GM19395 (cell line): ENCODE data around the gene STK26.
"Not testable (repeated sequence)": the region's sequence is repeated elsewhere in the genome, so short reads cannot be mapped to it uniquely, and the experiment has no call there.

ENCODE experiments used
- ATAC-seq: cut with Tn5 transposase; IDR thresholded peaks from one replicate; pipeline ENCODE4 v1.9.1; 2021; ENCODE audit warnings: mild to moderate bottlenecking, moderate library complexity; ENCODE audit not compliant: unreplicated experiment

Gene STK26

DNA sequence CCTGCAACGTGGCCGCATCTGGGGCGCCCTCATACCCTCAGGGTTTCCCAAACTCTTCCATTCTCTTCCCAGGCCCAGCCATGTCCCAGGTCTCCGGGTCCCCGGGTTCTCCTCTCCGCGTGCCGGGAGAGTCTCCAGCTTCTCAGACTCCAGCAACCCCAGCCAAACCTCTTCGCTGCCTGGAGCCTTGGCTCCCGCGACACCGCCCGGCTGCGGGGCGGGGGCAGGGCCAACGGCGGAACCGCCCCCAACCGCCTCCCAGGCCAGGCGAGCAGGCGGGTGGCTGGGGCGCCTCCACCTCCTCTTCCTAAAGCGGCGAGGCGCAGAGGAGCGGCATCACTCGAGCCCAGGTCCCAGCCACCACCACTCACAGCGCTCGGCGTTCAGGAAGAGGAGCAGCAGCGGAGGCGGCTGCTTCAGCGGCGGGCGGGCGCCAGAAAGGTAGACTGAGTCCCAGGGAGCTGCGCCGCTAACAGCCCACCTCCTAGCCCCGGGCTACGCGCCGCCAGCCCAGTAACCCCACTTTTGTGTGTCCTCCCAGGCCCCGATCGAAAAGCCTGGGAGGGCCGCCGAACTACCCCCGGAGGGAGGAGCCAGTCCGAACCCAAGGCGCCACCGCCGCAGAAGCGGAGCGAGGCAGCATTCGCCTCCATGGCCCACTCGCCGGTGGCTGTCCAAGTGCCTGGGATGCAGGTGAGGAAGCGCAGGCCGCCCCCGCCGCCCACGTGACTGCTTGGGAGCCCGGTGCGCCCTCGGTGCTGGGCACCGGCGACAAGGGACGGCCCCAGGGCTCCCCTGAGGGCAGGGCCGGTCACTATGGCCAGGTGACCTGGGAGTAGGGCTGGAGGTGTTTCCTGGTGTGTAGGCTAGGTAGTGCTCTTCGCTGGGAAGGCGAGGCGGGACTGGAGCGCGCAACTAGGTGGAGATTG is at the start of gene STK26:
STK26 (plus strand) TSS at position 336 of the 929 bp plus-strand sequence; CDS start at position 652, 316 bp downstream.
- peak; percentile 71 for ATAC-seq

DNA sequence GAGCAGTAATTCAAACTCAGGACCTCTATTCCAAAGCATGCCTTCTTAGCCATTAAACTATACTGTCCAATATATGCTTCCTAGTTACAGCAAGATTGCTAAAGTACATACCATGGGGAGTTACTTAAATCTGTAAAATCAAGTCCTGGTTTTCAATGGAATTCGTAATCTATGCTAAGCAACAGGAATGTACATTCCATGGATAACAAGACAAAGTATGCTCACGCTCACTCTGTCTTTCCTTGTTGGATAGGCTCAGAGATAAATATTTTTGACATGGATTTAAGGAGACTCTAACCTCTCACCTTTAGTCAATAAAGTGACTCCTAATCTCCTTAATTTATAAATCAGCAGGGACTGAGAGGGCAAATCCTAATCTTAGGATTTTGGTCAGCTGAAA is 47.3 kb upstream of the STK26 start:
- no peak for ATAC-seq

DNA sequence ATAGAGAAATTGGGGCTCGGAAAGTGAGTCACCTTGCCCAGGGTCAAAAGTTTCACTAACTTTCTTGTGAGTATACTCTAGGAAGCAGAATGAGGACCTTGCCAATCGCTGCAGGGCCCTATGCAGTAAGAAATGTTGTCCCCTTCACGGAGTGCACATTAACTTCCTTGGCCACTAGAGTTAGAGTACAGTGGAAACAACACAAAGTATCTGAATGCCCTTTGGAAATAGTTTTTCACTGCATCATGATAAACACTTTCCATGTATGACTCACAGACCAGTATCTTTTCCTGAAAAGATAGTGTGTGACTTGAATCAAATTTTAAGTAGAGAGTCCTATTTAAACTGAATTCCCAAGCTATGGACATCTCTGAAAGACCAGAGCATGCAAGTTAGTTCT is 45.5 kb upstream of the STK26 start:
- no peak for ATAC-seq

DNA sequence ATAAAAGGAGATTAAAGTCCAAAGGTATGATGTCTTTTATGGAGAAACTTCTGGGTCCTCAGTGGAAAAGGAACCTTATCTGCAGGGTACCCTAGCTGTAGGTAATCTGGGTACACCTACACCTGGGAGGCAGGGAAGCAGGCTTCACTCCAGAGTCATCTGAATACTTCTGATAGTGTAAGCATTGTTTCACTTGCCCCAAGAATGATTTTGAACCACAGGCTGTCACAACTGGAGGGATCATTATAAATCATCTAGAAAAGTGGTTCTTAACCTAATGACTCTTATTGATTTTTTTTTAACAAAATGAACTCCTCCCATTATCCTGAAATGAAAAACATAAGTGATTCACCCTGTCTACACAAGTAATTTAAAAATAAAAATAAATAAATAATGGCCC is 44.0 kb upstream of the STK26 start:
- no peak for ATAC-seq

DNA sequence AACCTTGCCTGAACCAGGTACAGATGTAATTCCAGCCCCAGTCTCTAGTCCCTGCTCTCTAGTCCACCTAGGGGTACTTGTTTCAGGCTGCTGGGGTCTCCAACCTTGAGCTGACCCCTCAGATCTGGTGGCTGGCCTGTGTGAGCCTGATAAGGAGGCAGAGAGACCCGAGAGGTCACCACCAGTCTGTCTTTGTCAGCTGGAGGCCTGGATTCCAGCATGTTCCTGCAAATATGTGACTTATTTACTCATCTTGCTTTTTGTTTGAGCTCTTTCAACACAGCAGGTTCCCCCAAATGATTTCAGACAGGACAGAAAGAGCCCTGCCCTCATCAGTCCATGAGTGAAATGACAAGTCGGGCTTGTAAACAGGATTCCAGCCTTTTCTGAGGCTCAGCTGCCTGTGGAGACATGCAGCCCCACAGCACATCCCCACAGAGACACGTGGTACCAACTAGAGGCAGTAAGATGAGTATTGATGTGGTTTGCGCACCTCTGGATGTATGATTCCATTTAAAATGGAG is 37.5 kb upstream of the STK26 start:
- no peak for ATAC-seq

DNA sequence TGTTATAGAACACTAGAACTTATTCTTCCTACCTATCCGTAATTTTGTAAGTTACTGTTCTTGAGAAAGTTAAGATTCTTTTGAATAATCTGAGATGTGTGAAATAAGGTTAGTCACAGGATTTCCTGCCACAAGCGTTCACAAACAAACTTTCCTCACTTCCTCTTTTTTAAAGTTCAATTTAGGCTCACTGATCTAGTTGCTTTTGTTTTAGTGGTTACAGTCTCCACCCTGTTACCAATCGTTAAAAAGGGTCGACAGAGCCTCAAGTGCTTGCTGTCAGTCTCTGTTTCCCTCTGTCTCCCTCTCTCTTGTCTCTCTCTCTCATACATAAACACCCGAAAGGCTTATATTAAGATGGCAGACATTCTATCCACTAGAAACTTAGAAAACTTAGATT is 35.9 kb upstream of the STK26 start:
- peak; percentile 98 for ATAC-seq

DNA sequence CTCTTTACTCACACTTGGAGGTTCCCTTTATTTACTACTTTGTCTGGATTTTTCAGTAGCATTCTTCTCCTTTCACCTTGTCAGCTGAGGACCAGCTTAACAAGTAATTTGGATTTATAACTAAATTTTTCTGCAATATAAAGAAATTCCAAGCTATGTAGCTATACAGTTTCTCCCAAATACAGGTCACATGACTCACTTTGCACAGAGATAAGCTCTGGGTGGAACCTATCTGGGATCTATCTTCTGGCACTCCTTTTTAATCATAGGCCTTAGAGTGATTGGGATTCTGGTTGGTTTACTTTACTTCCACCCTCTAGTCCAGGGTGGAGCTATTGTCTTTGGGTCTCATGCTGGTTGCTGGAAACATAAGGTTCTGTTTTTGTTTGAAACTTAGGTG is 34.9 kb upstream of the STK26 start:
- no peak for ATAC-seq

DNA sequence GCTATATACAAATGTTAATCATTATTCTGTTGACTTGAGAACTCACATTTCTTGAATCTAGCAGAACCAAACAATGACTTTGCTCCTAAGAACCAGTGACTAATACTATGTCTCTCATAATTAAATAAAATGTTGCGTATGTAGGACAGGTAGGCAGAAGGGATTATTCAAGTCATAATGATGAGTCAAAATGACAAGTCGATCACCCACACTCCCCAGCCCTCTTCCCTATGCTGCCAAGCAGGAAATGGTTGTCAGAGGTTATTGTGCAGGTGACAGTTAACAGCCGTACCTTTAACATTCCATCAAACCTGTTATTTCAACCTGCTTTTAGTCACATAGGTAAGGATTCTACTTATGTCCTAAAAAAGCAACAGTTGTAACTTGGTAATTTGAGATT is 22.0 kb upstream of the STK26 start:
- ATAC-seq: no peak

DNA sequence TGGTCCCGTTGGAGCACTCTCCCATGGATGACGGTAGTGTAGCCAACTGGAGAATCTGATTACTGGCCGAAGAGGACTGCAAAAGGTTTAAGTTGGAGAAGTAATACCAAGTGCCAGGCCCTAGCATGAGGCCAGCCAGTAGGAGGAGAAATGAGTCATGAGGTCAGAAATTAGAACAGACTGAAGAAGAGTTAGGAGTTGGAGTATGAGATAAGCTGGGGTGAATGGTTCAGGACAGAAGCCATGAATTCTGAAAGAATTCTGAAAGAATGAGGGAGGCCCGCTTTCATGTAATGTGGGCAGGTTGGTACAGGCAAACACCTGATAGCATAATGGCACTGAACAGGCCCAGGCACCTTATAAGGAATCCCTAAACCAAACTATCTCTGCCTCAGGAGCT is 18.4 kb upstream of the STK26 start:
- no peak for ATAC-seq

DNA sequence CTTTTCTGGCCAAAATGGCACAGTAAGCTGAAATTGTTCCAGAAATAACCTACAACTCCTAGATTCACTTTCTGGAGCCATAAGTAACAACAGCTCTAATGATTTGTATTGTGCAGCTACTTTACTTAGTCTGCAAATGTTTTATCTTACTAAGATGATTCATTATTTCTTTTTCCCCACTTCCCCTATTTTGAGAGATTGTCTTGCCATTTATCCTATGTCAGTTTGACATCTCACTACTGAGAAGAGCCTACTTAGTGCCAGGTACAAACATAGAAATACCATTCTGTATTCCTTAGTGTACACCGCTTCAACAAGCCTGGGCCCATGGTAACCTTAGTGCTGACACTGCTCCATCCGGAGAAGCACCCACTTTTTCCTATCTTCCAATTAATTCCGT is 13.8 kb upstream of the STK26 start:
- no peak for ATAC-seq

DNA sequence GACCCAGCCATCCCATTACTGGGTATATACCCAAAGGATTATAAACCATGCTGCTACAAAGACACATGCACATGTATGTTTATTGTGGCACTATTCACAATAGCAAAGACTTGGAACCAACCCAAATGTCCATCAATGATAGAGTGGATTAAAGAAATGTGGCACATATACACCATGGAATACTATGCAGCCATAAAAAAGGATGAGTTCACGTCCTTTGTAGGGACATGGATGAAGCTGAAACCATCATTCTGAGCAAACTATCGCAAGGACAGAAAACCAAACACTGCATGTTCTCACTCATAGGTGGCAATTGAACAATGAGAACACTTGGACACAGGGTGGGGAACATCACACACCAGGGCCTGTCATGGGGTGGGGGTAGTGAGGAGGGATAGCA is 12.9 kb upstream of the STK26 start:
- not testable (repeated sequence) for ATAC-seq

DNA sequence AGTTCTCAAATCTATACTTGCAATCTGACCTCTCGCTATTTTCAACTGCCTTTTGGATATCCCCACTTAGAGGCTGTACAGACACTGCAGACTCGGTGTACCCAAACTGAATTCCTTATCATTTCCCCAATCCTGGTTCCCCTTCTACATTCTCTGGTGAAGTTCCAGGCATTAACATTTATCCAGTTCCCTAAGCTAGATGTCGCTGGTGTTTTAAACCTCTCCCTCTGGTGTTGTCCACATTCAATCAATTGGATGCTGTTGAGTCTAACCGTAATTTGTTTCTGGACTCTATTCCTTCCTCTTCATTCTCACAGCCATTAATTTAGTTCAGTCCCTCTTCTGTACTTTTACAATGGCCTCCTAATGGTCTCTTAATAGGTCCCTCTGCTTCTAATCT is 7.2 kb upstream of the STK26 start:
- no peak for ATAC-seq

DNA sequence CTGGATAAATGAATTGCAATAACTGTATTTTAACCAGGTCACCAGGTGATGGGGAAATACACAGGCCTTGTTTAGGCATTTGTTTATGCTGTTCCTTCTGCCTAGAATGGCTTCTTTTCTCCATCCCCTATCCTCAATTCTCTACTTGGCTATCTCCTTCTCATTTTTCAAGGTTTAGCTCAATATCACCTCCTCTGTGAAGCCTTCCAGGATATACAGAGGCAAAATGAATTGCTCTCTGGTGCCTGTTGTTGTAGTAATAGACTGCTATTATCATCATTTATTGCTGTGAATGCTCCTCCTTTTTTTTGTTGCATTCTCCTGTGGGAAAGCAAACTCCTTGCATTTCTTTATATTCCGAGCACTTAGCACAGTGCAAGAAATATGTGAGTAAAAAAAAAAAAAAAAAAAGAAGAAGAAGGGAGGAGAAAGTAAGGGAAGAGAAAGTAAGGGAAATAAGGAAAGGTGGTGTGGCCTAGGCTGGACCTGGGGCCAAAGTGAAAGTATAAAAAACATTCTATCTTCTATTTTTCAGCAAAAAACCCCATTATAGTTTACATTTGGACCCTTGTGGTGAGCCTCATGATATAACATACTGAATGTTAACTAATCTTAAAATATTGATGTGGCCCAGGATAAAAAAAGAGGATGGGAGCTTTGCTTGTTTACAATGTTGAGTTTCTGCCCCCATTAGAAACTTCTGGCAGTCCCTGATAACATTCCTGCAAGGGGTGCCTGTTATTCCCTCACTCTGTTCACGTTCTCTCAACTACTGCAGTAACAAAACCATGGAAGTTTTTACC is 6.3 kb upstream of the STK26 start:
- ATAC-seq: no peak

DNA sequence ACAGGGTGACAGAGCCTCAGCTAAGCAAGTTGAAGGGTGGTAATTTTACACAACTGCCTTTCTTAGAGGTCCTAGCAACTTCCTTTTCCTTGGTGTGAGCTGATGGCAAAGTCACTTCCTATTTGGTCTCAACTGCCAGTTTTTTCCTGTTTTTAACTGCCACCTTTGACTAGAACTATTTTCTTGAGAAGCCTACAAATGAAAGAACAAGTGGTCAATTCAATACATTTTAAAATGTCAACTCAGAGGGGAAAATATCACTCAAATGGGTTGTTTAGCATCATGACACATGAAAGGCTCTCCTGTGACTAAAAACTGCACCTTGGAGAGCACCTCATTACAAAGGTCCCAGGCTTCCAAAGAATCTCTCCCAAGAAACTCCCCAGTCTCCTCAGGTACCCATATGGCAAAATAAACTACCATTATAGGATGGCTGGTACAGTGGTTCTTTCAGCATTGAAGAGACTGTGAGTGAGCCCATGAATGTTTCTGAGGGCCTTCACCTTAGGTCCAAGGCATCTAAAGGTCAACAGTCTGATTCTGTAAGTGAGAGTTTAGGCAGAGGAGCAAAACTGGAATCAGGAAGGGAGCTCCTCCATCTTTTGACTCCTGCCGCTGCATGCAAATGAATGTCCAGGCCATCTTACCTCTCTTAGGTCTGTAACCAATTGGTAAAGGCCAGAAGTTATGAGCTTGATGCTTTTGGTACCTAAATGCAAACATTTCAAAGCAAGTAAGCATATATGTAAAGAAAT is 5.5 kb upstream of the STK26 start:
- no peak for ATAC-seq

DNA sequence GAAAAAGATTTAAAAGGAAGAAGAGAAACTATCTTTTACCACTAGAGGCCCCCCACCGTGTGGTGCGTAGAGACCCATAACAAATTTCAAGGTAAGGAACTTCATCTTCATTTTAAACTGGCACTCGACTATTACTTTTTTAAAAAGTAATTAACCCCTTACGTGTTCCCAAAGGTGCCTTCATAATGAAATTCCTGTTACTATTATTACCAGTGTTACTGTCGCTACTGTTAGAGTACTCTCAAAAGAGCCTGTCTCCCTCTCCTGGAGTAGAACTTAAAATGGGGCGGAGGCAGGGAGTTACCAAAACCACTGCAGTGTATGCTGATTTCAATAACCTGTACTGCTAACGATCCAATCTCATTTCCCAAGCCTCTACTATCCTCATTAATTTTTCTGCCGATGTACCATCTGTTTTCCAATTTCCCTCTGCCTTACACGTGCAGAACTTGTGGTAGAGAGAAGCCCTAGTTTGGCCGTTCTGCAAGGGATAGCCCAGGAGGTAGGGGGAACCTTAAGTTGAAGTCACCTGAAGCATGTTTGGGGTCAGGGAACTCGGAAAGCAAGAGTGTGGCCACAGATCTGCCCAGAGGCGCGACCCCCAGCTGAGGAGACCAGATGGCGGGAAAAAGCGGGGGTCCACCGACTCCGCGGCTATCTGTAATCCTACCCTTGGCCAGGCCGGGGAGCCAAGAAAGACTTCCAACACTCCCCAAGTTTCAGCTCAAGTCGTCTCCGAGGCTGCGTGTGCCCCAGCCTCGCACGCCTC is 720 bp upstream of the STK26 start:
- ATAC-seq: peak; percentile 33

DNA sequence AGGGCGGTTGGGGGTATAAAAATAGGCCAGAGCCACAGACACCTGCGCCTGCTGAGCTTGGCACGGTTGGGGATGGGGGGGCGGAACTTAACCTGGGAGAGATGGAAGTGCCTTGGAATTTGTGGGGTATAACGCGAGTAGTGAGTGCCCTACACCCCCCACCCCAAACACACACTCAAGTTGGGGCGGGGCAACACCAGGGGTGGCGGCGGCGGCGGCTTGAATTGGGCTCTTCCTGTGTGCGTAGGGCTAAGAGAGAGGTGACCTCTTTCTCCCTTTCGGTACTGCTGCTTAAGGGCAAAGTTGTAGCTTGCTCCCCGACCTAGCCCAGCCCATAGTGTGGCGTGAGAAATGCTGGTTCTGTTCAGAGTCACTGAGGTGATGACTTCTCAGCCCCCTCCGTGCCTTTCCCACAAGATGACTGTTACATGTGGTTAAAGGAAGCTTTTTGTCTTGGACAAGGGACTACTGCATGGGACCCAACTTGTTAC is 839 bp downstream of the STK26 start:
- ATAC-seq: peak; percentile 66

DNA sequence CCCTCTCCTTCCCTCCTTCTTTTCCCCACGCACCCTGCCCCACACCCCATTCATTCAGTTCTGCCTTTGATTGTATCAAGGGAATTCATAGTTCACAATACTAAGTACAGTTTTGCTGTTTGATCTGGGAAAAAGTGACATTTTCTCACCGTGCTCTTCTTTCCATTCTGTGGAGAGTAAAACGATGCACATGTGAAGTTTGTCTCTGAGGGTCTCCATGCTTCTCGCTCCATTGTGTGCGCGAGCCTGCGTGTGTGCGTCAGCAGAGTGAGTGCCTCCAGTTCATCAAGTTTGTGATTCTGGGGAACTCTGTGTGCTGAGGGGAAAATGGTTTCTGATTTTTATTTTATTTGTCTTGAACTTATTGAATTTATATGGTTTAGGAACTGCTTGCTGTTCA is 1.9 kb downstream of the STK26 start:
- ATAC-seq: no peak

DNA sequence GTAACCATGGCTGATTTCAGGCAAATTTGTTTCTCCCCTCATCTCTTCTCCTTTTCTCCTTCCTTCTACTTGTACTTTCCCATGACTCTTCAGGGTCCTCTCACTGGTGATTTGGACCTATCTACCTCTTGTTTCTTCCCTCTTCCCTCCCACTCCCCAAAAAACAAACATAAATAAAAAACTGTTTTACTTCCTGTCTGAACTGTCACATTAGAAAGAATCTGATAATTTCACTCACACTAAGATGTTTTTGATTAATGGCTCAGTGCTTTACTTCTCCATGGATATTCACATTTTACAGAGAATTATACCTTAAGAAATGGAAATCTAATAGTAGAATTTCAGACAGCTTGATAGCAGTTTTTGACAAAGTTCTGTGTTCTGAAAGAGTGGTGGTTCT is 7.2 kb downstream of the STK26 start:
- no peak for ATAC-seq

DNA sequence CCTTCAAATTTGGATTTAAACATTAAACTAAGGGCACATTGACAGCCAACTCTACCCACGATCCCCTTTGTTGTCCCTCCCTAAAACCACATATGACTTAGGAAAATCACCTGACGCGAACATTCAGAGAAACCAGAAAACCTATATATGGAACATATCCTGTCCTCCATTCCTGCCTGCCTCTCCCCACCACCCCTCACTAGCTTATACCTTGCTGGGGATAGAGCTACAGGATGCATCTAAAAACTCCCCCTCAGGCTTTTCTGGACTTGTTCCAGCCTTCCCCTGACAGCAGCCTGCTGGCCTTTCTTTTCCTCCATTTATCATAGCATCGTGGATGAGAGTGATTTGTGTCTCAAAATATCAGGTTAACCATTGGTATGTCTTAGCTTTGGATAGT is 8.8 kb downstream of the STK26 start:
- no peak for ATAC-seq

DNA sequence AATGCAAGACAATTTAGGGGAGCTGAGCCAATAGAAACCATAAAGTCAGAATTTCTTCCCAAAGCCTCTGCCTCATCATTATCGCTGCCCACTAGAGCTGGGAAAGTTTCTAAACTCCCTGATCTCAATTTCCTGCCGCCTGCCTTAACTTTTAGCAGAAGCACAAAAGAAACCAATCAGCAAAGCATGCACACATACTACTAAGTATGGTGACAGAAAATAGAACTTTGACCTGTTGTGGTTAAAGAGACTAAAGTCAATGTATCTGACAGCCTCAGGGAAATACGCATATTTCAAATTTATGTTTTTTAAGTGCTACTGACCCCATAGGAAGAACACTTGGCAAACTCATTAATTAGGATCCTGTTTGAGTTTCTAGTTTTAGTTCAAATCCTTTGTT is 10.1 kb downstream of the STK26 start:
- ATAC-seq: peak; percentile 56
